ENCODE results near the gene WTAP. TPM values are rescaled to one million over a fixed set of nuclear protein-coding genes. Genes with fewer than 3 reads are reported as not detected.

The WTAP gene
- total and polyA plus RNA-seq, 2 experiments from 2014 or later: 108 to 121 TPM

DNA sequence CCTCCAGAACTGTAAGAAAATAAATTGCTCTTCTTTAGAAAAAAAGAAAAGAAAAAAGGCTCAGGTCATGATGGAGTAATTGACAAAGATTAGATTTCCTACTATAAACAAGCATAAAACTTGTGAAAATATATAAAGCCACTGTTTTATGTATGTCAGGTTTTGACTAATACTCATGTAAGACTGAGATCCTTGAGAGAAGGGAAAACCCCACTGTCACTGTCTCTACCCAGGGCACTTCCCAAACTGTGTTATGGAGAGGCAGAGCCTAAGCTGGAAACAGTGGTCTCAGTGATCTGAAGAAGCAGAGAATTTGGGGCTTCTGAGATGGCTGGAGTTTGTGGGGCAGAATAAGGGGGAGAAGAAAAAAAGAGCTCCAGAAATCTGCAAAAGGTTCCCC is 42.2 kb downstream of the WTAP start (continued):
- TF ChIP-seq, protein P1, sequence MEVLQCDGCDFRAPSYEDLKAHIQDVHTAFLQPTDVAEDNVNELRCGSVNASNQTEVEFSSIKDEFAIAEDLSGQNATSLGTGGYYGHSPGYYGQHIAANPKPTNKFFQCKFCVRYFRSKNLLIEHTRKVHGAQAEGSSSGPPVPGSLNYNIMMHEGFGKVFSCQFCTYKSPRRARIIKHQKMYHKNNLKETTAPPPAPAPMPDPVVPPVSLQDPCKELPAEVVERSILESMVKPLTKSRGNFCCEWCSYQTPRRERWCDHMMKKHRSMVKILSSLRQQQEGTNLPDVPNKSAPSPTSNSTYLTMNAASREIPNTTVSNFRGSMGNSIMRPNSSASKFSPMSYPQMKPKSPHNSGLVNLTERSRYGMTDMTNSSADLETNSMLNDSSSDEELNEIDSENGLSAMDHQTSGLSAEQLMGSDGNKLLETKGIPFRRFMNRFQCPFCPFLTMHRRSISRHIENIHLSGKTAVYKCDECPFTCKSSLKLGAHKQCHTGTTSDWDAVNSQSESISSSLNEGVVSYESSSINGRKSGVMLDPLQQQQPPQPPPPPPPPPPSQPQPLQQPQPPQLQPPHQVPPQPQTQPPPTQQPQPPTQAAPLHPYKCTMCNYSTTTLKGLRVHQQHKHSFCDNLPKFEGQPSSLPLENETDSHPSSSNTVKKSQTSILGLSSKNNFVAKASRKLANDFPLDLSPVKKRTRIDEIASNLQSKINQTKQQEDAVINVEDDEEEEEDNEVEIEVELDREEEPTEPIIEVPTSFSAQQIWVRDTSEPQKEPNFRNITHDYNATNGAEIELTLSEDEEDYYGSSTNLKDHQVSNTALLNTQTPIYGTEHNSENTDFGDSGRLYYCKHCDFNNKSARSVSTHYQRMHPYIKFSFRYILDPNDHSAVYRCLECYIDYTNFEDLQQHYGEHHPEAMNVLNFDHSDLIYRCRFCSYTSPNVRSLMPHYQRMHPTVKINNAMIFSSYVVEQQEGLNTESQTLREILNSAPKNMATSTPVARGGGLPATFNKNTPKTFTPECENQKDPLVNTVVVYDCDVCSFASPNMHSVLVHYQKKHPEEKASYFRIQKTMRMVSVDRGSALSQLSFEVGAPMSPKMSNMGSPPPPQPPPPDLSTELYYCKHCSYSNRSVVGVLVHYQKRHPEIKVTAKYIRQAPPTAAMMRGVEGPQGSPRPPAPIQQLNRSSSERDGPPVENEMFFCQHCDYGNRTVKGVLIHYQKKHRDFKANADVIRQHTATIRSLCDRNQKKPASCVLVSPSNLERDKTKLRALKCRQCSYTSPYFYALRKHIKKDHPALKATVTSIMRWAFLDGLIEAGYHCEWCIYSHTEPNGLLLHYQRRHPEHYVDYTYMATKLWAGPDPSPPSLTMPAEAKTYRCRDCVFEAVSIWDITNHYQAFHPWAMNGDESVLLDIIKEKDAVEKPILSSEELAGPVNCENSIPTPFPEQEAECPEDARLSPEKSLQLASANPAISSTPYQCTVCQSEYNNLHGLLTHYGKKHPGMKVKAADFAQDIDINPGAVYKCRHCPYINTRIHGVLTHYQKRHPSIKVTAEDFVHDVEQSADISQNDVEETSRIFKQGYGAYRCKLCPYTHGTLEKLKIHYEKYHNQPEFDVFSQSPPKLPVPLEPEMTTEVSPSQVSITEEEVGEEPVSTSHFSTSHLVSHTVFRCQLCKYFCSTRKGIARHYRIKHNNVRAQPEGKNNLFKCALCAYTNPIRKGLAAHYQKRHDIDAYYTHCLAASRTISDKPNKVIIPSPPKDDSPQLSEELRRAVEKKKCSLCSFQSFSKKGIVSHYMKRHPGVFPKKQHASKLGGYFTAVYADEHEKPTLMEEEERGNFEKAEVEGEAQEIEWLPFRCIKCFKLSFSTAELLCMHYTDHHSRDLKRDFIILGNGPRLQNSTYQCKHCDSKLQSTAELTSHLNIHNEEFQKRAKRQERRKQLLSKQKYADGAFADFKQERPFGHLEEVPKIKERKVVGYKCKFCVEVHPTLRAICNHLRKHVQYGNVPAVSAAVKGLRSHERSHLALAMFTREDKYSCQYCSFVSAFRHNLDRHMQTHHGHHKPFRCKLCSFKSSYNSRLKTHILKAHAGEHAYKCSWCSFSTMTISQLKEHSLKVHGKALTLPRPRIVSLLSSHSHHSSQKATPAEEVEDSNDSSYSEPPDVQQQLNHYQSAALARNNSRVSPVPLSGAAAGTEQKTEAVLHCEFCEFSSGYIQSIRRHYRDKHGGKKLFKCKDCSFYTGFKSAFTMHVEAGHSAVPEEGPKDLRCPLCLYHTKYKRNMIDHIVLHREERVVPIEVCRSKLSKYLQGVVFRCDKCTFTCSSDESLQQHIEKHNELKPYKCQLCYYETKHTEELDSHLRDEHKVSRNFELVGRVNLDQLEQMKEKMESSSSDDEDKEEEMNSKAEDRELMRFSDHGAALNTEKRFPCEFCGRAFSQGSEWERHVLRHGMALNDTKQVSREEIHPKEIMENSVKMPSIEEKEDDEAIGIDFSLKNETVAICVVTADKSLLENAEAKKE (CRISPR knock-in tag; IDR thresholded peaks at IDR 0.05): no peak
- no peak for TF ChIP-seq CREB1 (CRISPR knock-in tag; IDR thresholded peaks at IDR 0.05; ENCODE audit: low read depth)
- TF ChIP-seq ETS1 (IDR thresholded peaks at IDR 0.05): no peak
- no peak for TF ChIP-seq JUNB (IDR thresholded peaks at IDR 0.05; ENCODE audit: unreplicated experiment)

DNA sequence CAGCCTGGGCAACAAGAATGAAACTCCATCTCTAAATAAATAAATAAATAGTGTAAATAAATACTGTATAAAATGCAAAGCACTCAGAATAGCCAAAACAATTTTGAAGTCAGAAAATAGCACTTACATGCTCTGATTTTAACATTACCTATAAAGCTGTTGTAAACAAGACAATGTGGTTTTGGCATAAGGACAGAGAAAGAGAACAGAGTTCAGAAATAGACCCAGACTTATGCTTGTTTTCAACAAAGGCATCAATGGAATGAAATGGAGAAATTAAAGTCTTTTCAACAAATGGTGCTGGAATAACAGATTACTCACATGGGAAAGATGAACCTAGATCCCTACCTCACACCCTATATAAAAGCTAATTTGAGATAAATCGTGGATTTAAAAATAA is 44.9 kb downstream of the WTAP start:
- Histone ChIP-seq H2AFZ (no peak overlapping the region), H3K36me3 (ENCODE audit: insufficient read depth) (peaks cover 82% of the 10 kb centered on the region), H3K27ac (ENCODE audit: low read depth) (no peak overlapping the region), H4K20me1 (replicated peaks; ENCODE audit: insufficient read depth) (peaks cover 21% of the 10 kb centered on the region), H3F3A (replicated peaks; ENCODE audit: low read depth) (peaks cover 12% of the 10 kb centered on the region), H3K9me2 (ENCODE audit: insufficient read depth) (no peaks in the 10 kb centered on the region), H3K27me3 (ENCODE audit: insufficient read depth) (no peaks in the 10 kb centered on the region), H3K4me1 (ENCODE audit: insufficient read depth) (no peaks in the 10 kb centered on the region), H3K4me3 (no peak overlapping the region), H3K4me2 (no peak overlapping the region), H3K79me2 (replicated peaks; ENCODE audit: insufficient read depth) (peaks cover 13% of the 10 kb centered on the region)
- H3K9me3 Mint-ChIP-seq: peaks cover 6% of the 10 kb centered on the region; the same call in 1 of the 3 replicates
- no peak overlapping the region for H3K27ac Mint-ChIP-seq
- no peak for ATAC-seq
- no peak overlapping the region for H3K4me3 Mint-ChIP-seq
- H3K36me3 Mint-ChIP-seq (ENCODE audit: low read depth): peaks cover 93% of the 10 kb centered on the region
- TF ChIP-seq EZH2phosphoT487 (IDR thresholded peaks at IDR 0.05; ENCODE audit: unreplicated experiment): no peak
- TF ChIP-seq CTCF (conservative IDR thresholded peaks at IDR 0.05; ENCODE audit: low read depth in 2 of 2): no peak
- no peak for TF ChIP-seq CREB1 (CRISPR knock-in tag; IDR thresholded peaks at IDR 0.05; ENCODE audit: low read depth)
- TF ChIP-seq, protein P2, sequence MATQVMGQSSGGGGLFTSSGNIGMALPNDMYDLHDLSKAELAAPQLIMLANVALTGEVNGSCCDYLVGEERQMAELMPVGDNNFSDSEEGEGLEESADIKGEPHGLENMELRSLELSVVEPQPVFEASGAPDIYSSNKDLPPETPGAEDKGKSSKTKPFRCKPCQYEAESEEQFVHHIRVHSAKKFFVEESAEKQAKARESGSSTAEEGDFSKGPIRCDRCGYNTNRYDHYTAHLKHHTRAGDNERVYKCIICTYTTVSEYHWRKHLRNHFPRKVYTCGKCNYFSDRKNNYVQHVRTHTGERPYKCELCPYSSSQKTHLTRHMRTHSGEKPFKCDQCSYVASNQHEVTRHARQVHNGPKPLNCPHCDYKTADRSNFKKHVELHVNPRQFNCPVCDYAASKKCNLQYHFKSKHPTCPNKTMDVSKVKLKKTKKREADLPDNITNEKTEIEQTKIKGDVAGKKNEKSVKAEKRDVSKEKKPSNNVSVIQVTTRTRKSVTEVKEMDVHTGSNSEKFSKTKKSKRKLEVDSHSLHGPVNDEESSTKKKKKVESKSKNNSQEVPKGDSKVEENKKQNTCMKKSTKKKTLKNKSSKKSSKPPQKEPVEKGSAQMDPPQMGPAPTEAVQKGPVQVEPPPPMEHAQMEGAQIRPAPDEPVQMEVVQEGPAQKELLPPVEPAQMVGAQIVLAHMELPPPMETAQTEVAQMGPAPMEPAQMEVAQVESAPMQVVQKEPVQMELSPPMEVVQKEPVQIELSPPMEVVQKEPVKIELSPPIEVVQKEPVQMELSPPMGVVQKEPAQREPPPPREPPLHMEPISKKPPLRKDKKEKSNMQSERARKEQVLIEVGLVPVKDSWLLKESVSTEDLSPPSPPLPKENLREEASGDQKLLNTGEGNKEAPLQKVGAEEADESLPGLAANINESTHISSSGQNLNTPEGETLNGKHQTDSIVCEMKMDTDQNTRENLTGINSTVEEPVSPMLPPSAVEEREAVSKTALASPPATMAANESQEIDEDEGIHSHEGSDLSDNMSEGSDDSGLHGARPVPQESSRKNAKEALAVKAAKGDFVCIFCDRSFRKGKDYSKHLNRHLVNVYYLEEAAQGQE (IDR thresholded peaks at IDR 0.05; ENCODE audit: unreplicated experiment): no peak
- no peak for TF ChIP-seq EZH2 (IDR thresholded peaks at IDR 0.05; ENCODE audit: low read depth, unreplicated experiment)
- no peak for TF ChIP-seq ETS1 (IDR thresholded peaks at IDR 0.05)
- H3K4me1 Mint-ChIP-seq: no peaks in the 10 kb centered on the region
- peaks cover 3% of the 10 kb centered on the region for H3K27me3 Mint-ChIP-seq (ENCODE audit: insufficient read depth, low read depth, poor library complexity)
- DNase-seq (ENCODE audit: low spot score): no peak

Data from GM23338 (cell line).